ENCODE data around the gene SMIM3.
"Not testable (repeated sequence)": the region's sequence is repeated elsewhere in the genome, so short reads cannot be mapped to it uniquely, and the experiment has no call there.

SMIM3 gene

GRCh38 chr5:150778517-150779396 is at the start of gene SMIM3:
TSS of gene SMIM3 (plus strand) at chr5:150778757. CDS start at chr5:150795441, 16,684 bp downstream.
- DNase-seq: peak; percentile 52 to 61

GRCh38 chr5:150729859-150730258 is 48.7 kb upstream of the SMIM3 start:
- DNase-seq: no peak

- no peak for DNase-seq
Observed at GRCh38 chr5:150731669-150732242, 46.8 kb upstream of the SMIM3 start.

- DNase-seq: no peak
Observed at GRCh38 chr5:150734579-150735384, 43.8 kb upstream of the SMIM3 start.

- DNase-seq: no peak
Observed at GRCh38 chr5:150738862-150739261, 39.7 kb upstream of the SMIM3 start.

GRCh38 chr5:150740992-150741391 is 37.6 kb upstream of the SMIM3 start:
- no peak for DNase-seq

- DNase-seq: not testable (repeated sequence)
Observed at GRCh38 chr5:150742455-150743141, 36.0 kb upstream of the SMIM3 start.

- not testable (repeated sequence) for DNase-seq
Observed at GRCh38 chr5:150743142-150743488, 35.4 kb upstream of the SMIM3 start.

GRCh38 chr5:150750469-150750868 is 28.1 kb upstream of the SMIM3 start:
- DNase-seq: no peak

GRCh38 chr5:150751096-150751891 is 27.3 kb upstream of the SMIM3 start:
- no peak for DNase-seq

- no peak for DNase-seq
Observed at GRCh38 chr5:150753463-150753862, 25.1 kb upstream of the SMIM3 start.

GRCh38 chr5:150753863-150754262 is 24.7 kb upstream of the SMIM3 start:
- DNase-seq: no peak

- DNase-seq: no peak
Observed at GRCh38 chr5:150757087-150757649, 21.4 kb upstream of the SMIM3 start.

GRCh38 chr5:150758203-150758530 is 20.4 kb upstream of the SMIM3 start:
- DNase-seq: no peak

GRCh38 chr5:150758531-150759333 is 19.8 kb upstream of the SMIM3 start, which contains the start of gene DCTN4:
TSS of gene DCTN4 (minus strand) at chr5:150759017. CDS start at chr5:150758993, 24 bp downstream.
- peak; percentile 96 to 98 for DNase-seq

- DNase-seq: no peak
Observed at GRCh38 chr5:150759334-150759583, 19.3 kb upstream of the SMIM3 start.

GRCh38 chr5:150762211-150762610 is 16.3 kb upstream of the SMIM3 start:
- no peak for DNase-seq

GRCh38 chr5:150763023-150763769 is 15.4 kb upstream of the SMIM3 start:
- DNase-seq: peak; percentile 11 to 34

GRCh38 chr5:150764530-150764929 is 14.0 kb upstream of the SMIM3 start:
- DNase-seq: no peak

- DNase-seq: no peak
Observed at GRCh38 chr5:150765011-150765798, 13.4 kb upstream of the SMIM3 start.
